ACC112 (cell line): Measurements from ENCODE around the gene BCL2L15.

Source experiments
- H2AFZ ChIP-seq: fragments of 200-600 bp; sonication (generic); one replicate; pipeline ENCODE4 v1.6.0; 2017; ENCODE audit warnings: antibody characterized with exemption, low read length; ENCODE audit not compliant: unreplicated experiment
- H3K27ac ChIP-seq: fragments of 200-600 bp; sonication (generic); 2 replicates; pipeline ENCODE4 v1.5.1; 2014; ENCODE audit warnings: low read depth, mild to moderate bottlenecking, antibody characterized with exemption, low read length, moderate library complexity
- H3K27me3 ChIP-seq: fragments of 200-600 bp; sonication (generic); 2 replicates; pipeline ENCODE4 v1.6.1; 2014; ENCODE audit warnings: mild to moderate bottlenecking, antibody characterized with exemption, low read length, moderate library complexity, mixed read lengths; ENCODE audit not compliant: insufficient read depth
- H3K36me3 ChIP-seq: fragments of 200-600 bp; sonication (generic); 2 replicates; pipeline ENCODE4 v1.6.1; 2016; ENCODE audit warnings: mild to moderate bottlenecking, antibody characterized with exemption, low read length, moderate library complexity, mixed read lengths; ENCODE audit not compliant: insufficient read depth
- H3K4me1 ChIP-seq: fragments of 200-600 bp; sonication (generic); one replicate; pipeline ENCODE4 v1.6.1; 2016; ENCODE audit warnings: low read length, mixed read lengths; ENCODE audit not compliant: insufficient read depth, unreplicated experiment, control insufficient read depth
- H3K4me3 ChIP-seq: fragments of 200-600 bp; sonication (generic); 2 replicates; pipeline ENCODE4 v1.5.1; 2014; ENCODE audit warnings: mild to moderate bottlenecking, low read depth, low read length
- H3K79me2 ChIP-seq: fragments of 200-600 bp; sonication (generic); one replicate; pipeline ENCODE4 v1.6.0; 2016; ENCODE audit warnings: low read length; ENCODE audit not compliant: control insufficient read depth, unreplicated experiment, insufficient read depth

Gene BCL2L15

DNA sequence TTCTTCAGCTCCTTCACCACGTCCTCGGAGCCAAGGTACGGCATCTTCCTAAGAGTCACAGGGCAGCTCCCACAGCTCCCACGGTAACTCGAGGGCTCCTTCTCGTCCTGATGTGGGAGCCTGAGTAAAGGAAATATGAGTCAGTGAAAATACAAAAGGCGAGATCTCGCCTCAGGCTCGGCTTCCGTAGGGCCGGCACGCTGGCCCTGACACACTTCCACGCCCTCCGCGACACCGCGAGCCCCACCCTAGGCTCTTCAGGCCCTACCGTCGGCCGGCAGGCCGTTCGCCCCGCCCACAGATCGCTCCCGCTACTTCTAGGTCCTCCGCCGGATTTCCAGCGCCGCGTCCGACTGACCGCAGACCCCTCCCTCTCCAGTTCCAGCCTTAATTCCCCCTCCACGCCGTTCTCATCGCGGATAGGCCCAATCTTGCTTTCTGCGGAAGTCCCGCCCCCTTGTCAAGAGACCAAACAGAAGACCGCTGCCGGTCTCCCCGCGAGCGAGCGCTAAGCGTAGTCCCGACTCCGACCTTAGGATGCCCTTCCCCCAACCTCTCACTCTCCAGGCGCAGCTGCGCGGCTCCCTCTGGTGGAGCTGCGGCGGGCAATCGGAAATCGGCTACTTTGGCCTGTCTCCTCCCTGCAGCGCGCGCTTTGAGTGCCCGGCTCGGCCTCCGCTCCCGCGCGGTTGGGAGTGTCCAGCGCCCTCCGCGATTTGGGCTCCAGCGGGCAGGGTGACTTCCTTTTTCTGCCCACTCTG is 17.5 kb upstream of the BCL2L15 start, which contains the start of the genes AP4B1 and DCLRE1B:
Gene AP4B1, minus strand, starts transcription at position 126 of the 761 bp plus-strand sequence. Its CDS starts 82 bp downstream, at position 44.
Gene DCLRE1B, plus strand, starts transcription at position 653 of the 761 bp plus-strand sequence. CDS start 261 bp downstream, outside the sequence.
- Histone ChIP-seq H2AFZ (peak within 1 kb of the TSS; percentile 95), H3K27me3 (no peaks in the 10 kb centered on the region), H3K4me3 (peak within 1 kb of the TSS; percentile 95), H3K27ac (peak within 1 kb of the TSS; percentile 80), H3K36me3 (no peaks in the 10 kb centered on the region; the same call in none of the 2 replicates), H3K79me2 (peaks cover 35% of the 10 kb centered on the region), H3K4me1 (peaks cover 12% of the 10 kb centered on the region)

DNA sequence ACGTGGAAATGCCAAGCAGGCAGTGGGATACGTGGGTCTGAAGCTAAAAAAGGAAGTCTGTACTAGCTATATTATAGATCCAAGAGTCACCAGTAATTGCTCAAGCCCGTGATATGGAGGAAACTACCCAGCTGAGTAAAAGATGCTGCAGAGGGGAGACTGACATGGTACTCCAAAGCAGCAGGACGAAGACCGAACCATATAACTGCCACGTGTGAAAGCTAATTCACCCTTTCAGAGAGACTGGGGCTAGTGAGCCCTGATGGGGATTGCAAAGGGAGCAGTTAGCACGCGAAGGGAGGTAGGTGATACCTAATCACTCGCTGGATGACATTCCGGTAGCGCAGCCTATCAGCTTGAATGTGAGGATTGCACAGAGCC is 16.9 kb upstream of the BCL2L15 start:
- H3K4me1 ChIP-seq: peaks cover 12% of the 10 kb centered on the region
- H3K27ac ChIP-seq: peak overlapping the region; percentile 80
- peak overlapping the region; percentile 95 for H3K4me3 ChIP-seq
- H3K27me3 ChIP-seq: no peaks in the 10 kb centered on the region
- peak overlapping the region; percentile 52 for H2AFZ ChIP-seq
- H3K79me2 ChIP-seq: peaks cover 35% of the 10 kb centered on the region
- H3K36me3 ChIP-seq: peaks cover 3% of the 10 kb centered on the region; the same call in 1 of the 2 replicates

DNA sequence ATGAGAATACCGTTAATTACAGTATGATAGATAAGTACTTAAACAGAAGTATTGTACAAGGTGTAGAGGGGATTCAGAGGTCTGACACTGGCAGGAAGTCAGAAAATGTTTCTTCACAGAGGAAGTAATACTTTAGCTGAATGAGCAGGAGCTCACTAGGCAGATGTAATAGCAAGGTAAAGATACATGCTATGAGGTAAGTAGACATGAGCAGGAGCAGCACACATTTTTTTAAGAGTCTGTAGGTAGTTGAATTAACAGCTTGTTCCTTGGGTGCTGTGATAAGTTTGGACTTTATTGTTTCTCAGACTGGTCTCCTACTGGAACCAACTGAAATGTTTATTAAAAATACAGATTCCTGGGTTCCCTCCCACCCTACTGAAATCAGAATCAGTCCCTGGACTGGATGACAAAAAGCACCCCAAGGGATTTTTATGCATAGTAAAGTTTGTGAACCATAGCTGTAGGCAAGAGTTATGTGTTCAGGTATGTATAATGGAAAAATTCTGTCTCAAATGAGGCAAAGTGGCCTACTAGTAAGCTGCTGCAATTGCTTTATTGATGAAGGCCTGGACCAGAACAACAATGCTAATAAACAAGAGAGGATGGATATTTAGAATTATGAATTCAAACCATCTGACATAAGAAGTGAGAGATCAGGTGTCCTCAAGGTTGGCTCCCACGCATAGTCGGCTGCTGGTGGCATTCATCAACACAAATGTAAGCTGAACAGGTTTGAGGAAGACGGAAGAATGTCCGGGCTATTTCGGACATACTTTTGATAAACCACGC is 16.3 kb upstream of the BCL2L15 start:
- H2AFZ ChIP-seq: peak overlapping the region; percentile 52
- peak overlapping the region; percentile 95 for H3K4me3 ChIP-seq
- peaks cover 12% of the 10 kb centered on the region for H3K4me1 ChIP-seq
- peaks cover 3% of the 10 kb centered on the region; the same call in 1 of the 2 replicates for H3K36me3 ChIP-seq
- no peaks in the 10 kb centered on the region for H3K27me3 ChIP-seq
- H3K27ac ChIP-seq: peak overlapping the region; percentile 80
- peaks cover 35% of the 10 kb centered on the region for H3K79me2 ChIP-seq

DNA sequence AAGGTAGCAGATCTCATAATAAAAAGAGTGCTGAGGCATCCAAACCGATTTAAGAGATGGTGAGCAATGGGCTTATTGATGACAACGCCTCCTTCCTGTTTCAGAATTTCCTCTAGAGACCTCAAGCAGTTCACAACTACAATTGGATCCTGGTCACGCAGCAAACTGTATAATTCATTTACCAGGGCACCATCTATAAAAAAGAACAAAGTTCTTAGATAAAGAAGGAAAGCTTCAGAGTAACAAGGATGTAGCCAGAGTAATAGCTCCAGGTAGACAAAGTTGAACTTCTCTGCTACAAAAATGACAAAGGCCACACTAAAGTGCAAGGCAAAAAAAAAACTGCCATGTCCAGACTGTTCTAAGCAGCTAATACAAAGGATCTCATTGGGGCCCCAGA is 13.8 kb upstream of the BCL2L15 start:
- Histone ChIP-seq H3K36me3 (peaks cover 3% of the 10 kb centered on the region), H3K4me3 (no peak overlapping the region), H3K27me3 (no peaks in the 10 kb centered on the region), H2AFZ (no peak overlapping the region), H3K27ac (no peak overlapping the region), H3K79me2 (peaks cover 28% of the 10 kb centered on the region), H3K4me1 (peaks cover 8% of the 10 kb centered on the region)

DNA sequence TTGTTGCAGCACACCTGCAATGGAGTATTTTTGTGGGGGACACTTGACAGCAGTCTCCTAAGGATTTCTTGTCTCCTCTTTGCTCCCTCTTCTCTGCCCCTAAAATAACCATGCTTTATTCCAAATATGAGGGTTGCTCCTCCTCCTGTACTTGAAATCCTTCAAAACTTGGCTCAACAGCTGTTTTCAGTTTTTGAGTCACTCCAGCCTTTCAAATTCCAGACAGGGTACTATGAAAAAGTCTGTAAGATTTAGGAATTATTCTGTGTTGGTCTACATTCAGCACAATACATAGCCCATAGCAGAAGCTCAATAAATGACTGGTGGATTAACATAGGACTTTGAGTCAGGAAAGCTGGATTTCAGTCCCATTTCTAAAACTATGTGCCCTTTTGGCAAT is 11.7 kb upstream of the BCL2L15 start:
- no peak overlapping the region for H3K4me3 ChIP-seq
- H3K27me3 ChIP-seq: no peaks in the 10 kb centered on the region
- H3K79me2 ChIP-seq: peaks cover 20% of the 10 kb centered on the region
- H3K27ac ChIP-seq: no peak overlapping the region
- no peak overlapping the region for H2AFZ ChIP-seq
- H3K4me1 ChIP-seq: peaks cover 8% of the 10 kb centered on the region
- H3K36me3 ChIP-seq: peaks cover 9% of the 10 kb centered on the region

DNA sequence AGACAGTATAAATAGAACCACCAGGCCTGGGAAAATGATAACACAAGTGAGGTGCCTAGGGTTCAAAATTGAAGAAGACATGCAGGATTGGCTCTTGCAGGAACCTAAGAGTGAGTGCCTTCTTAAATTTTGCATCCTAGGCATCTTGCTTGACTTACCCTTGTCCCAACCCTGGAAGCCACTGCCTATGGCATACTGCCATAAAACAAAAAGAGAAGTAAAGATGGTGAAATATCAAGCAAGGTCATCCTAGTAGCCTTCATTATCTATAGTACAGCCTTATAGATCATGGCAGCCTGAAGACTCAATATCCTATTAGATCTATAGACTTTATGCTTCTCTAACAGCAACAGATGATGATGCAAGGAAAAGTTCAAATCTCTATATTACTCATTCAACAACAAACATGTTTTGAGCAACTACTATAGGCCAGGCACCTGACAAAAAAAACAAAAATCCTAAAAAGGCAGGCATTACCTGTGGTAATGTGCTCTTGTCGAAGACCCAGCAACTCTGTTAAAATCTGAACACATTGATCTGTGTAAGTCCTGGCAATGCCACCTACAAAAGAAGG is 10.9 kb upstream of the BCL2L15 start:
- peaks cover 2% of the 10 kb centered on the region for H3K4me1 ChIP-seq
- no peak overlapping the region for H3K27ac ChIP-seq
- H3K4me3 ChIP-seq: no peak overlapping the region
- H2AFZ ChIP-seq: no peak overlapping the region
- peaks cover 12% of the 10 kb centered on the region for H3K79me2 ChIP-seq
- no peaks in the 10 kb centered on the region for H3K27me3 ChIP-seq
- peaks cover 9% of the 10 kb centered on the region for H3K36me3 ChIP-seq

DNA sequence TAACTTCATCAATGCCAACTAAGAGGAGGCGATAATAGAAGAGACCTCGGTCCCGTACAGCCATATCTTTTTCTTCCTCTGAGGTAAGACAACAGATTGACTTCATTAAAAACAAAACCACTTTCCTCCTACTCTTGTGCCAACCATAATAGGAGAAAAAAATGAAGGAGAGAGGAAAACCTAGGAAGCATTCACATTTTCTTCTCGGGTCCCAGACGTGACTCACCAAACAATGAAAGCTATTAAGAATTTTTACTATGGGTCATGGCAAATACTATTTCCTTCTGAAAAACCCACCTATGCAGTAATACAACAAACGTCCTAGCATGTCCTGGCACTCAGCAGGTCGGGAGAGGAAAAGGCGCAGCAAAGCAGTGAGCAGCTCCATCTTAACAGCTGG is 8.6 kb upstream of the BCL2L15 start:
- Histone ChIP-seq H3K79me2 (no peaks in the 10 kb centered on the region), H3K27ac (no peak overlapping the region), H3K4me1 (no peaks in the 10 kb centered on the region), H2AFZ (no peak overlapping the region), H3K27me3 (no peaks in the 10 kb centered on the region), H3K36me3 (peaks cover 9% of the 10 kb centered on the region), H3K4me3 (no peak overlapping the region)

DNA sequence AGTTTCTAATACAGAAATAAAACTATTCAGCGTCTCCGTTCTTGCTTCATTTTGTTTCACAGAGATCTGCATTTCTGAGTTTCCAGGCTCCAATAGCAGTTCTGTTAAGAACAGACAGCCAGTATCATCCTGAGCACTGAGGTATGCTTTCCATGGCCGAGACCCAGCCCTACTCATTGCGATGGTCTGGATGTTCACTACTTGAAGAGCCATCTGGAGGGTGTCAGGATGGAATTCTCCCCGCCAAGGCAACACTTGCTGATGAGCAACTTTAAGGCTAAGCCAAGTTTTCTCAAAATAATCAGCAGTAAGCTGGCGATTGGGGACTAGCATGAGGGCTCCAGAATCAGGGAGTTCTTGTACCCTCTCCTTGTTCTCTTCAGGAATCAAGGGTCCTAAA is 7.7 kb upstream of the BCL2L15 start:
- peaks cover 9% of the 10 kb centered on the region for H3K36me3 ChIP-seq

DNA sequence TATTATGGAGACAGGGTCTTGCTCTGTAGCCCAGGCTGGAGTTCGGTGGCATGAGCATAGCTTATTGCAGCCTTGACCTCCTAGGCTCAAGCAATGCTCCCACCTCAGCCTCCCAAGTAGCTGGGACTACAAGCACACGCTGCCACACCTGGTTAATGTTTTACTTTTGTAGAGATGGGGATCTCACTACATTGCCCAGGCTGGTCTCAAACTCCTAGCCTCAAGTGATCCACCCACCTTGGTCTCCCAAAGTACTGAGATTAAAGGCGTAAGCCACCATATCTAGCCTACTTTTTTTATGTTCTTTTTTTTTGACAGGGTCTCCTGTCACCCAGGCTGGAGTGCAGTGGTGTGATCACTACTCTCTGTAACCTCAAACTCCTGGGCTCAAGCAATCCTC is 5.9 kb upstream of the BCL2L15 start:
- H3K4me1 ChIP-seq: no peaks in the 10 kb centered on the region
- no peak overlapping the region for H3K4me3 ChIP-seq
- no peaks in the 10 kb centered on the region for H3K79me2 ChIP-seq
- H3K27me3 ChIP-seq: no peaks in the 10 kb centered on the region
- peaks cover 5% of the 10 kb centered on the region for H3K36me3 ChIP-seq
- H3K27ac ChIP-seq: no peak overlapping the region
- H2AFZ ChIP-seq: no peak overlapping the region

More for the DNA sequence above, 7.7 kb upstream of the BCL2L15 start:
- no peak overlapping the region for H3K27ac ChIP-seq
- no peaks in the 10 kb centered on the region for H3K4me1 ChIP-seq
- no peak overlapping the region for H3K4me3 ChIP-seq
- H2AFZ ChIP-seq: no peak overlapping the region
- H3K79me2 ChIP-seq: no peaks in the 10 kb centered on the region
- no peaks in the 10 kb centered on the region for H3K27me3 ChIP-seq

DNA sequence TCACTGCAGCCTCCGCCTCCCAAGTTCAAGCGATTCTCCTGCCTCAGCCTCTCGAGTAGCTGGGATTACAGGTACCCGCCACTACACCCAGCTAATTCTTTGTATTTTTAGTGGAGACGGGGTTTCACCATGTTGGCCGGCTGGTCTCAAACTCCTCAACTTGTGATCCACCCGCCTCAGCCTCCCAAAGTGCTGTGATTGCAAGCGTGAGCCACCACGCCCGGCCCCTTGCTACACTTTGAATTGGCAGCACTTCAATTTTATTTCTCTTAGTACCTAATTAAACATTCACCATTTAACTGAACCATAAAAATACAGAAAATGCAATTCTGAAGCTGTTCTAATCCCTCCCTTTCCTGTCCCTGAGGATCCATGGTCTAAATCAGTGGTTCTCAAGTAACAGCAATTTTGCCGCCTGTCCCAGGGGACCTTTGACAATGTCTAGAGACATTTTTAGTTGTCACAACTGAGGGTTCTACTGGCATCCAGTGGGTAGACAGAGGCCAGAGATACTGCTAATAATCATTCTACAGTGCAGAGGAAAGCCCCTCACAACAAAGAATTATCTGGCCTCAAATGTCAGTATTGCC is 4.3 kb upstream of the BCL2L15 start:
- H3K27ac ChIP-seq: no peak overlapping the region
- H2AFZ ChIP-seq: no peak overlapping the region
- H3K27me3 ChIP-seq: no peaks in the 10 kb centered on the region
- H3K4me1 ChIP-seq: peaks cover 4% of the 10 kb centered on the region
- no peak overlapping the region for H3K4me3 ChIP-seq
- H3K79me2 ChIP-seq: no peaks in the 10 kb centered on the region
- H3K36me3 ChIP-seq: peaks cover 5% of the 10 kb centered on the region; the same call in 1 of the 2 replicates
